ENCODE results near the gene SDR42E1. TPM values are rescaled to one million over a fixed set of nuclear protein-coding genes. Genes with fewer than 3 reads are reported as not detected.

SDR42E1 gene
- total RNA-seq, 1 experiment from 2014 or later: not detected

GRCh38 chr16:82045465-82045864 lies 34.2 kb upstream of the SDR42E1 start:
- no peaks in the 10 kb centered on the region for H3K9me3 ChIP-seq (replicated peaks)
- H3K27ac ChIP-seq: no peak overlapping the region
- H3K4me1 ChIP-seq (replicated peaks): peaks cover 6% of the 10 kb centered on the region
- no peaks in the 10 kb centered on the region for H3K36me3 ChIP-seq
- DNase-seq (ENCODE audit: low read depth in 1 of 2, low spot score in 2 of 2): no peak
- peaks cover 3% of the 10 kb centered on the region; the same call in 1 of the 2 replicates for H3K27me3 ChIP-seq (replicated peaks)
- no peak overlapping the region for H3K4me3 ChIP-seq

GRCh38 chr16:82044585-82044911 lies 33.3 kb upstream of the SDR42E1 start:
- no peak for DNase-seq (ENCODE audit: low read depth in 1 of 2, low spot score in 2 of 2)
- peaks cover 6% of the 10 kb centered on the region for H3K4me1 ChIP-seq (replicated peaks)
- no peak overlapping the region for H3K4me3 ChIP-seq
- peaks cover 3% of the 10 kb centered on the region; the same call in 1 of the 2 replicates for H3K27me3 ChIP-seq (replicated peaks)
- no peaks in the 10 kb centered on the region for H3K9me3 ChIP-seq (replicated peaks)
- H3K36me3 ChIP-seq: no peaks in the 10 kb centered on the region
- H3K27ac ChIP-seq: no peak overlapping the region

DNA sequence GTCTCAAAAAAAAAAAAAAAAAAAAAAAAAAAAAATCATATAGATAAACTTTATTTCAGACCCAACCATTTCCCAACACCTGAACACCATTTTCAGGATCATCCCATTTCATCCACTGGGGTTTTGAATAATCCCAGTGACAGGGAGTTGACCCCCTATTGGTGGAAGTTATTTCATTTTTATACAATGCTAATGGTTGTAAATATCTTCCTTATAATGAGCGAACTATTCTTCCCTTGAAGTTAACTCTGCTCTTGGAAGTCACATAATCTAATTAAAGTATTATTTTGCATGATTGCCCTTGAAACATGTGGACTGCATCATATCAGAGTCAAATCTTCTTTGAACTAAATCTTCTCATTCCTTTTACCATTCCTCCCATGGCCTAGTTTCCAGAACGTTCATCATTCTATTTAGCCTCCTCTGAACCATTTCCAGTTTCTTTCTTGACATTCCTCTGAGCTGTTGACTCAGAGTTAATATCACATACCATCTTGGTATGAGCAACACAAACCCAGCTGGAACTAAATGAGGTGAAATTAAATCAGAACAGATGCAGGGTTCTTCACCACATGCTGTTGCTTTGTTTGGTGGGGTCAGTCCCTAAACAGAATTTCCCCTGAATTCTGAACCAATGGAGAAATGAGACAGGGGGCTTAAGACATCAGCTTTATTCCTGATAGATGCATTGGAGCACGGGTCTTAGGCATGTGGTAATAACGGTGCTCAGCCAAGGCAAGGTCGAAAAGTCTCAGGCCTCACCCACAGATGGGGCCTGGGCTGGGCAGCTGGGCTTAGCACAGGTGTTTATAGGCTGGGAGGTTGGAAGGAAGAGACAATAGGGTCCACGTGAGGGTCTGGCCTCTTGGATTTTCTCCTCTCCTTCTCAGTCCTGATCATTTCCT lies 32.7 kb upstream of the SDR42E1 start:
- Histone ChIP-seq H3K9me3 (replicated peaks) (no peaks in the 10 kb centered on the region), H3K4me1 (replicated peaks) (peaks cover 6% of the 10 kb centered on the region), H3K4me3 (no peak overlapping the region), H3K27me3 (replicated peaks) (peaks cover 2% of the 10 kb centered on the region; the same call in 1 of the 2 replicates), H3K27ac (no peak overlapping the region), H3K36me3 (no peaks in the 10 kb centered on the region)
- peak in 1 of 2 experiments; percentile 27 for DNase-seq (ENCODE audit: low read depth in 1 of 2, low spot score in 2 of 2)

- H3K27ac ChIP-seq: no peak overlapping the region
Observed at GRCh38 chr16:82042846-82043245, 31.6 kb upstream of the SDR42E1 start.

GRCh38 chr16:82042144-82042543 lies 30.9 kb upstream of the SDR42E1 start:
- Histone ChIP-seq H3K4me3 (no peak overlapping the region), H3K27ac (no peak overlapping the region), H3K27me3 (replicated peaks) (no peaks in the 10 kb centered on the region), H3K4me1 (replicated peaks) (peaks cover 15% of the 10 kb centered on the region), H3K36me3 (no peaks in the 10 kb centered on the region), H3K9me3 (replicated peaks) (no peaks in the 10 kb centered on the region; the same call in 1 of the 2 replicates)
- no peak for DNase-seq (ENCODE audit: low read depth in 1 of 2, low spot score in 2 of 2)

More at GRCh38 chr16:82042846-82043245, 31.6 kb upstream of the SDR42E1 start:
- Histone ChIP-seq H3K4me1 (replicated peaks) (peaks cover 8% of the 10 kb centered on the region), H3K27me3 (replicated peaks) (no peaks in the 10 kb centered on the region), H3K9me3 (replicated peaks) (no peaks in the 10 kb centered on the region), H3K36me3 (no peaks in the 10 kb centered on the region), H3K4me3 (no peak overlapping the region)
- DNase-seq (ENCODE audit: low read depth in 1 of 2, low spot score in 2 of 2): no peak

DNA sequence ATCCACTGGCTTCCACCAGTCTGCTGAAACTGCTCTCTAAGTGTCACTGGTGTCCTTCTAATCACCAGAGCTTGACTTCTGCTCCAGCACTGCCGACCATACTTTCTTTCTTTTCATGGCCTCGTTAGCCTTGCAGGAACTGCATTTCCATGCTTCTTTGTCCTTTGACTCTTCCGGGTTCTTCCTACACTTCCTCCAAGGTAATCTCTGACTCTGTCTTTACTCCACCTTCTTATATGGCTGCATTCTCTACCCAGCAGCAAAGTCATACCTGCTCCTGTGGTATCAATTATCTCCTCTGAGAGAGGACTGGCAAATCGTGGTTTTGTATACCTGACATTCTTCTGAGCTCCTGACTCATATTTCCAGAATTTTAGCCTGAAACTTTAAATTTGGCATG lies 30.3 kb upstream of the SDR42E1 start:
- Histone ChIP-seq H3K36me3 (no peaks in the 10 kb centered on the region), H3K4me3 (no peak overlapping the region), H3K4me1 (replicated peaks) (peaks cover 21% of the 10 kb centered on the region), H3K9me3 (replicated peaks) (no peaks in the 10 kb centered on the region; the same call in 1 of the 2 replicates), H3K27me3 (replicated peaks) (no peaks in the 10 kb centered on the region), H3K27ac (no peak overlapping the region)
- DNase-seq (ENCODE audit: low read depth in 1 of 2, low spot score in 2 of 2): no peak

DNA sequence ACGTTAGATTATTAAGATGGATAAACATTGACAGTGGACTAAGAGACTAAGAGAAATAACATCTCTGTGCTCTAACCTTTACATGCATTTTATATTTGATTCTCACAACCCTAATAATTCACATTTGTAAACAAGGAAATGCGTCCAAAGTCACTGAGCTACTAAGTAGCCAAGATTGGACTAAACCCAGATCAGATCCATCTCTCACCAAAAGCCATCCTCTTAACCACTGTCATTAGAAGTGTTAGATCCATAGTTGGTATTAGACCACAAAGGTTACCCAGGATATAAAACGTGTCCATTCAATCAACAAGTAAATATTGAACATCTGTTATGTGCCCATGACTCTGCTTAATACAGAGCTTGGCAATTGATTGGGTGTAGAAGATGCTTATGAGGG lies 29.0 kb upstream of the SDR42E1 start:
- no peak overlapping the region for H3K27ac ChIP-seq
- H3K9me3 ChIP-seq (replicated peaks): no peaks in the 10 kb centered on the region; the same call in 1 of the 2 replicates
- no peak overlapping the region for H3K4me3 ChIP-seq
- no peak for DNase-seq (ENCODE audit: low read depth in 1 of 2, low spot score in 2 of 2)
- H3K36me3 ChIP-seq: no peaks in the 10 kb centered on the region
- no peaks in the 10 kb centered on the region for H3K27me3 ChIP-seq (replicated peaks)
- peaks cover 25% of the 10 kb centered on the region for H3K4me1 ChIP-seq (replicated peaks)

- H3K27ac ChIP-seq: peak overlapping the region; percentile 61
- H3K36me3 ChIP-seq: no peaks in the 10 kb centered on the region
- peaks cover 28% of the 10 kb centered on the region for H3K4me1 ChIP-seq (replicated peaks)
- no peaks in the 10 kb centered on the region; the same call in 1 of the 2 replicates for H3K9me3 ChIP-seq (replicated peaks)
- DNase-seq (ENCODE audit: low read depth in 1 of 2, low spot score in 2 of 2): peak in 1 of 2 experiments; percentile 49
- H3K27me3 ChIP-seq (replicated peaks): no peaks in the 10 kb centered on the region
- no peak overlapping the region for H3K4me3 ChIP-seq
Observed at GRCh38 chr16:82037666-82038065, 26.4 kb upstream of the SDR42E1 start.

GRCh38 chr16:82037251-82037650 lies 26.0 kb upstream of the SDR42E1 start:
- Histone ChIP-seq H3K27ac (peak overlapping the region; percentile 61), H3K4me3 (no peak overlapping the region)
- no peak for DNase-seq (ENCODE audit: low read depth in 1 of 2, low spot score in 2 of 2)

GRCh38 chr16:82034981-82035612 lies 23.8 kb upstream of the SDR42E1 start, which contains the start of gene HSD17B2:
Gene HSD17B2, plus strand, starts transcription at chr16:82035253. Its CDS starts 172 bp downstream, at chr16:82035425.
- peak in 1 of 2 experiments; percentile 42 for DNase-seq (ENCODE audit: low read depth in 1 of 2, low spot score in 2 of 2)
- Histone ChIP-seq H3K4me3 (no peak within 1 kb of the TSS), H3K27ac (no peak within 1 kb of the TSS), H3K36me3 (no peaks in the 10 kb centered on the region), H3K4me1 (replicated peaks) (peaks cover 39% of the 10 kb centered on the region), H3K27me3 (replicated peaks) (no peaks in the 10 kb centered on the region), H3K9me3 (replicated peaks) (no peaks in the 10 kb centered on the region; the same call in 1 of the 2 replicates)

More at GRCh38 chr16:82037251-82037650, 26.0 kb upstream of the SDR42E1 start:
- H3K9me3 ChIP-seq (replicated peaks): no peaks in the 10 kb centered on the region; the same call in 1 of the 2 replicates
- H3K27me3 ChIP-seq (replicated peaks): no peaks in the 10 kb centered on the region
- H3K36me3 ChIP-seq: no peaks in the 10 kb centered on the region
- H3K4me1 ChIP-seq (replicated peaks): peaks cover 28% of the 10 kb centered on the region

- no peak overlapping the region for H3K27ac ChIP-seq
- no peak for DNase-seq (ENCODE audit: low read depth in 1 of 2, low spot score in 2 of 2)
- no peak overlapping the region for H3K4me3 ChIP-seq
- no peaks in the 10 kb centered on the region; the same call in 1 of the 2 replicates for H3K9me3 ChIP-seq (replicated peaks)
- no peaks in the 10 kb centered on the region for H3K36me3 ChIP-seq
- H3K27me3 ChIP-seq (replicated peaks): no peaks in the 10 kb centered on the region
- H3K4me1 ChIP-seq (replicated peaks): peaks cover 39% of the 10 kb centered on the region
Observed at GRCh38 chr16:82033683-82034300, 22.5 kb upstream of the SDR42E1 start.

DNA sequence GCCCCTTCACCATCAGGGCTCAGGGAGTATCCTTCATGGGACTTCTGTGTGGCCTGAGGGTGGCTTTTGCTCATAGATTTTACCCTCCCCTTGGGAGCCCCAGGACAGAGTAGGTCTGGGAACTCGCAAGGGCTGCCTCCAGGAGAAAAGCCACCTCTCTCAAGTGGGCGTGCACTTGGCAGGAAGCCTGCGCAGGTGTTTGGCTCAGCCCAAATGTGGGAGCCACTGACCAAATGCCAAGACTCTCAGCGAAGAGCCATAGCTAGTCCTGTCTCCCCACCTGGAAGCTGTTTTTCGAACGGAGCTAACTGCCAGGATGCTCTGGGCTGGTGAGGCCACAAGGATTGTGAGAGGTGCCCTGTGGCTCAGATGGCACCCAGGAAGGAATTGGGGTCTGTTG lies 21.7 kb upstream of the SDR42E1 start:
- Histone ChIP-seq H3K9me3 (replicated peaks) (no peaks in the 10 kb centered on the region; the same call in 1 of the 2 replicates), H3K4me3 (no peak overlapping the region), H3K4me1 (replicated peaks) (peaks cover 39% of the 10 kb centered on the region), H3K27me3 (replicated peaks) (no peaks in the 10 kb centered on the region), H3K36me3 (no peaks in the 10 kb centered on the region), H3K27ac (no peak overlapping the region)
- no peak for DNase-seq (ENCODE audit: low read depth in 1 of 2, low spot score in 2 of 2)

Measured in SJSA1 (cell line).